HUES48 (cell line): ENCODE data around the gene HMBS.
"Not testable (repeated sequence)": the region's sequence is repeated elsewhere in the genome, so short reads cannot be mapped to it uniquely, and the experiment has no call there.

Source experiments
- H3K27ac ChIP-seq: one replicate; pipeline ENCODE4 v1.7.0; 2013; ENCODE audit warnings: low read depth, low read length, inconsistent platforms
- H3K27me3 ChIP-seq: 2 replicates; pipeline ENCODE4 v1.6.1; 2013; ENCODE audit warnings: mild to moderate bottlenecking, low read length; ENCODE audit not compliant: control insufficient read depth, insufficient read depth
- H3K36me3 ChIP-seq: 2 replicates; pipeline ENCODE4 v1.6.1; 2013; ENCODE audit warnings: low read length; ENCODE audit not compliant: control insufficient read depth, insufficient read depth
- H3K4me1 ChIP-seq: 2 replicates; pipeline ENCODE4 v1.6.1; 2013; ENCODE audit warnings: mild to moderate bottlenecking, low read length; ENCODE audit not compliant: control insufficient read depth, insufficient read depth
- H3K4me3 ChIP-seq: 2 replicates; pipeline ENCODE4 v1.5.1; 2013; ENCODE audit warnings: mild to moderate bottlenecking, low read depth, low read length
- H3K9ac ChIP-seq: 2 replicates; pipeline ENCODE4 v1.6.1; 2013; ENCODE audit warnings: mild to moderate bottlenecking, low read depth, low read length, moderate library complexity
- H3K9me3 ChIP-seq: 2 replicates; pipeline ENCODE4 v1.6.1; 2013; ENCODE audit warnings: low read length; ENCODE audit not compliant: control insufficient read depth, insufficient read depth

HMBS gene

GRCh38 chr11:119120639-119121007 is 35.9 kb downstream of the HMBS start:
- Histone ChIP-seq H3K27ac (peak overlapping the region; percentile 33), H3K4me1 (peaks cover 9% of the 10 kb centered on the region), H3K4me3 (peak overlapping the region; percentile 66), H3K9me3 (no peaks in the 10 kb centered on the region), H3K9ac (peak overlapping the region; percentile 66), H3K27me3 (no peaks in the 10 kb centered on the region), H3K36me3 (peaks cover 13% of the 10 kb centered on the region)

DNA sequence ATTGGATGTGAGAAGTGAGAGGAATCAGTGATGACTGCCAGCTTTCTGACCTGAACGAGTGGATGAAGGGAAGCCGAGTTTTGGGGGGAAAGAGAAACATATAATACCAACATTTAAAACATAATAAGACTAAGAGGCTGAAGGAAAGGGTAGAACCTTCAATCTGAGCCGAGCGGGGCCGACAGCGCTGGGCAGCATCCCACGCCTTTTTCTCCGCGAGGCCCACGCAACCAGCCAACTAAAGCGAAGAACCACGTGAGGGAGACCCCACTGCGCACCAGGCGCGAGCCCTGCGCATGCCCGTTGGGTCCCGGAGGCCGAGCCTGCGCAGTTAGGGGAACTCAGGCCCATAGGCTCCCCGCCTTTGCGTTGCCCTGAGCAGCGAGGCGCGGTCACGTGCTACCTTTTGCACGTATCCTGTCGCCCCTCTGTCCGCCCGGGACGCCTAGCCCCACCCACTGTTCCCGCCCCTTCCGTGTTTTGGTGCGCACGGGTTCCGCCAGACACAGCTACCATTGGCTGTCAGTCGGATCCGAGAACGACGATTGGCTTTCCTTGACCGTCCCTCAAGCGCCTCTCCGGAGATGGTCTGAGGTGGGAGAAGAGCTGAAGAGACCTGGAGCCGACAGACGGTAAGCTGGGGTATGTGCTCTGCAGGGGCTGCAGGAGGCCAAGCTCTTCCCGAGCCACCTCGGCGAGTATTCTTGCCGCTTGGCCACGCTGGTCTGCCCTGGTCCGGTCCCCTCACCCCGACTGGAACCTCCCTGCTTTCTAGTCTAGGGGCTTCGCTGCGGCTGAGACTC is 36.5 kb downstream of the HMBS start, which contains the start of gene HINFP:
TSS of gene HINFP (plus strand) at position 573 of the 803 bp plus-strand sequence. CDS start 5,365 bp downstream, outside the sequence.
- Histone ChIP-seq H3K4me1 (peaks cover 9% of the 10 kb centered on the region), H3K27me3 (no peaks in the 10 kb centered on the region), H3K27ac (peak within 1 kb of the TSS; percentile 66)

DNA sequence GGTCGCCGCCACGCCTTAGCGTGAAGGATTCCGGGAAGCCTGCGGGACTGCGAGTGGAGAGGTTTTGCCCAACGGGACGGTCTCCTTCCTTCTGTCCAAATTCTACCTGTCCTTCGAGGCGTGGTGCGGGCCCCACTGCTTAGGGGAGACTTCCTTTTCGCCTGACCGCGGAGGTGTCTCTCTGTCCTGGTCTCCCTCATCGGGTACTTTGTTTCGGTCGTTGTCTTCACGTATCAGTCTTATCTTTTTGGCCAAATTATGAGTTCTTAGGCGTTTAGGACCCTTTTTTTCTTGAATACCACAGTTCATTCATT is 37.1 kb downstream of the HMBS start:
- no peaks in the 10 kb centered on the region for H3K27me3 ChIP-seq
- H3K9me3 ChIP-seq: no peaks in the 10 kb centered on the region
- peaks cover 13% of the 10 kb centered on the region for H3K36me3 ChIP-seq
- peak overlapping the region; percentile 66 for H3K27ac ChIP-seq
- H3K4me3 ChIP-seq: peak overlapping the region; percentile 83
- H3K9ac ChIP-seq: peak overlapping the region; percentile 65
- H3K4me1 ChIP-seq: peaks cover 9% of the 10 kb centered on the region

More for the DNA sequence above, 36.5 kb downstream of the HMBS start, which contains the start of gene HINFP:
- H3K4me3 ChIP-seq: peak within 1 kb of the TSS; percentile 83
- H3K9me3 ChIP-seq: no peaks in the 10 kb centered on the region
- H3K9ac ChIP-seq: peak within 1 kb of the TSS; percentile 66
- peaks cover 13% of the 10 kb centered on the region for H3K36me3 ChIP-seq

- H3K4me1 ChIP-seq: peaks cover 5% of the 10 kb centered on the region
- H3K9ac ChIP-seq: no peak overlapping the region
- no peaks in the 10 kb centered on the region for H3K27me3 ChIP-seq
- H3K4me3 ChIP-seq: no peak overlapping the region
- H3K36me3 ChIP-seq: peaks cover 32% of the 10 kb centered on the region
- no peak overlapping the region for H3K27ac ChIP-seq
- H3K9me3 ChIP-seq: no peaks in the 10 kb centered on the region
These were observed 41.1 kb downstream of the HMBS start for GRCh38 chr11:119125821-119126220.

DNA sequence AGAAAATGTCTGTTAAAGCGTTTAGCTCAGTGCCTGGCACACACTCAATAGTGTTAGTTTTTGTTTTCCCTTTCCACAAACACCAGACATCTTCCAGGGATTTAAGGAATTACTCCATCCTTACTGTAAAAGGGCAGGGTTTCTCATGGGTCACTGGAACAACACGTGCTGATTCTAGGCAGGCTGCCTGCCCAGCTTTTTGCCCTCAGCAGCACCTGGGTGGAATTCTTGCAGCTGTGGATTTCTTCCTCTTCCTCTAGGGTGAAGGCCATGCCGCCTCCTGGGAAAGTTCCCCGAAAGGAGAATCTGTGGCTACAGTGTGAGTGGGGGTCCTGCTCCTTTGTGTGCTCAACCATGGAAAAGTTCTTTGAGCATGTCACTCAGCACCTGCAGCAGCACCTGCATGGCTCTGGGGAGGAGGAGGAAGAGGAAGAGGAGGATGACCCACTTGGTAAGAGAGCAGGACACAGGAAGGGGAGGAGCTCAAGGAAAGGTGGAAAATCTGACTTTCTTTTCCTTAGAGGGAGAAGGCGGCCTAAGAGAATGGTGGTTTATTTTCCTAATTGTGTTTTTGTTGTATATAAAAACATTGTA is 42.1 kb downstream of the HMBS start:
- H3K9ac ChIP-seq: no peak overlapping the region
- H3K27ac ChIP-seq: no peak overlapping the region

GRCh38 chr11:119130662-119131061 is 46.0 kb downstream of the HMBS start:
- Histone ChIP-seq H3K9ac (no peak overlapping the region), H3K27me3 (no peaks in the 10 kb centered on the region), H3K9me3 (no peaks in the 10 kb centered on the region), H3K27ac (no peak overlapping the region), H3K4me1 (no peaks in the 10 kb centered on the region), H3K36me3 (peaks cover 59% of the 10 kb centered on the region), H3K4me3 (no peak overlapping the region)

More for the DNA sequence above, 42.1 kb downstream of the HMBS start:
- H3K4me3 ChIP-seq: no peak overlapping the region
- peaks cover 5% of the 10 kb centered on the region for H3K4me1 ChIP-seq
- H3K27me3 ChIP-seq: no peaks in the 10 kb centered on the region
- H3K36me3 ChIP-seq: peaks cover 42% of the 10 kb centered on the region
- no peaks in the 10 kb centered on the region for H3K9me3 ChIP-seq

GRCh38 chr11:119134389-119134978 is 49.8 kb downstream of the HMBS start:
- Histone ChIP-seq H3K9me3 (no peaks in the 10 kb centered on the region), H3K4me3 (no peak overlapping the region), H3K36me3 (peaks cover 51% of the 10 kb centered on the region), H3K4me1 (no peaks in the 10 kb centered on the region), H3K27ac (no peak overlapping the region), H3K27me3 (no peaks in the 10 kb centered on the region), H3K9ac (no peak overlapping the region)

- H3K36me3 ChIP-seq, H3K27me3 ChIP-seq, H3K4me1 ChIP-seq, H3K27ac ChIP-seq, H3K9me3 ChIP-seq, H3K9ac ChIP-seq, H3K4me3 ChIP-seq: not testable (repeated sequence)
These were observed 54.6 kb downstream of the HMBS start for GRCh38 chr11:119139276-119139675.
